Gastrocnemius medialis (tissue), 4 donors: Measurements from ENCODE around the gene DCAF11. TPM values are rescaled to one million over a fixed set of nuclear protein-coding genes. Genes with fewer than 3 reads are reported as not detected.

ENCODE experiments used
- ATAC-seq, 2 donors: fragments of 150-250 bp; one replicate each; pipeline ENCODE4 v1.9.1; 2016
- DNase-seq, 2 donors: peaks; one replicate each; pipeline ENCODE4 v3.0.0-alpha.2; 2019
- H3K27ac ChIP-seq, 4 donors: fragments of 200-600 bp; sonication (generic); 1 replicate in 1 of 4; 2 replicates in 3 of 4; pipeline ENCODE4 v1.5.1; 2016 to 2018; ENCODE audit warnings: mild to moderate bottlenecking in 2 of 4, moderate library complexity in 1 of 4
- H3K27me3 ChIP-seq, 3 donors: fragments of 200-600 bp; sonication (generic) in 2 of 3; 1 replicate in 1 of 3; 2 replicates in 2 of 3; pipeline versions ENCODE4 v1.5.1 to v1.6.0; 2016 to 2019; ENCODE audit warnings: mild to moderate bottlenecking in 1 of 3, moderate library complexity in 1 of 3
- H3K36me3 ChIP-seq, 2 donors: fragments of 200-600 bp; sonication (generic) in 1 of 2; one replicate each; pipeline ENCODE4 v1.5.1; 2017 to 2018
- H3K4me1 ChIP-seq, 2 donors: fragments of 200-600 bp; sonication (generic) in 1 of 2; one replicate each; pipeline ENCODE4 v1.5.1; 2016 to 2017; ENCODE audit warnings: mild to moderate bottlenecking in 2 of 2
- H3K4me3 ChIP-seq, 4 donors: fragments of 200-600 bp; sonication (generic) in 3 of 4; 1 replicate in 1 of 4; 2 replicates in 3 of 4; pipeline ENCODE4 v1.5.1; 2016 to 2019; ENCODE audit warnings: mild to moderate bottlenecking in 2 of 4
- H3K9me3 ChIP-seq, 3 donors: fragments of 200-600 bp; sonication (generic) in 2 of 3; 1 replicate in 1 of 3; 2 replicates in 2 of 3; pipeline ENCODE4 v1.5.1; 2016 to 2019
- POLR2A ChIP-seq, 2 donors: fragments of 450-650 bp; IDR thresholded peaks; one replicate each; pipeline ENCODE4 v1.6.1; 2017; ENCODE audit warnings: antibody characterized with exemption in 2 of 2, mild to moderate bottlenecking in 2 of 2, moderate library complexity in 2 of 2
- in situ Hi-C, 4 donors: fragments of 200-750 bp; cut with MboI; loops; one replicate each; pipeline versions ENCODE4 v1.15.0 to v1.8.0; 2017; ENCODE audit warnings: low sequenced_read_pairs in 4 of 4
- intact Hi-C: fragments of 100-400 bp; cut with DNase I; formaldehyde crosslinking; loops from one replicate; pipeline ENCODE4 v1.15.1; 2023; ENCODE audit warnings: low total_unique reads
- total RNA-seq, 4 donors: library from RNA; depleted of rRNA; stranded (reverse); fragments of >200 nt; gene quantifications; one replicate each; pipeline versions ENCODE4 v1.1.0 to v1.2.3, GENCODE V29; 2016
- TF ChIP-seq, protein P1 (sequence below), 5 experiments: fragments of 450-650 bp in 3 of 5; fragments of 200-600 bp in 2 of 5; sonication (generic) in 2 of 5; IDR thresholded peaks in 4 of 5; conservative IDR thresholded peaks in 1 of 5; 1 replicate in 4 of 5; 2 replicates in 1 of 5; pipeline ENCODE4 v1.5.1; 2016 to 2019; ENCODE audit warnings: antibody characterized with exemption in 5 of 5, mild to moderate bottlenecking in 3 of 5, moderate library complexity in 3 of 5

Gene DCAF11
- total RNA-seq, 4 donors from 2014 or later: 52.4 to 113 (median 88.7) TPM

DNA sequence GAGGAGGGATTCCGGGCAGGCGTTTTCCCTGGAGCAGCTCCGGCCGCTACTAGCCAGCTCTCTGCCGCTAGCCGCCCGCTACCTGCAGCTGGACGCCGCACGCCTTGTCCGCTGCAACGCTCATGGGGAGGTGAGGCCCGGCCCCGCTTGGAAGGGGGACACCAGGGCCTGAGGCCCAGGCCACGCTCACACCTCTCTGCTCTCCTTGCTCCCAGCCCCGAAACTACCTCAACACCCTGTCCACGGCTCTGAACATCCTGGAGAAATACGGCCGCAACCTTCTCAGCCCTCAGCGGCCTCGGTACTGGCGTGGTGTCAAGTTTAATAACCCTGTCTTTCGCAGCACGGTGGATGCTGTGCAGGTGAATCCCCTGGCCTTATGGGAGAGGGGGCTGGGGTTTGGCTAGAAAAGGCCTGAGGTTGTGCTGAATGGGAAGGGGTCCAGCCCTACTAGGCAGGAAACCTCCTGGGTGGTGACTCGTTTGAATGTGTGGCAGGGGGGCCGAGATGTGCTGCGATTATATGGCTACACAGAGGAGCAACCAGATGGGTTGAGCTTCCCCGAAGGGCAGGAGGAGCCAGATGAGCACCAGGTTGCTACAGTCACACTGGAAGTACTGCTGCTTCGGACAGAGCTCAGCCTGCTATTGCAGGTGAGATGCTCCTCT lies 33.3 kb downstream of the DCAF11 start:
- ATAC-seq: peak; percentile 0
- TF ChIP-seq POLR2A (IDR thresholded peaks at IDR 0.05): no peak
- TF ChIP-seq, protein P1, sequence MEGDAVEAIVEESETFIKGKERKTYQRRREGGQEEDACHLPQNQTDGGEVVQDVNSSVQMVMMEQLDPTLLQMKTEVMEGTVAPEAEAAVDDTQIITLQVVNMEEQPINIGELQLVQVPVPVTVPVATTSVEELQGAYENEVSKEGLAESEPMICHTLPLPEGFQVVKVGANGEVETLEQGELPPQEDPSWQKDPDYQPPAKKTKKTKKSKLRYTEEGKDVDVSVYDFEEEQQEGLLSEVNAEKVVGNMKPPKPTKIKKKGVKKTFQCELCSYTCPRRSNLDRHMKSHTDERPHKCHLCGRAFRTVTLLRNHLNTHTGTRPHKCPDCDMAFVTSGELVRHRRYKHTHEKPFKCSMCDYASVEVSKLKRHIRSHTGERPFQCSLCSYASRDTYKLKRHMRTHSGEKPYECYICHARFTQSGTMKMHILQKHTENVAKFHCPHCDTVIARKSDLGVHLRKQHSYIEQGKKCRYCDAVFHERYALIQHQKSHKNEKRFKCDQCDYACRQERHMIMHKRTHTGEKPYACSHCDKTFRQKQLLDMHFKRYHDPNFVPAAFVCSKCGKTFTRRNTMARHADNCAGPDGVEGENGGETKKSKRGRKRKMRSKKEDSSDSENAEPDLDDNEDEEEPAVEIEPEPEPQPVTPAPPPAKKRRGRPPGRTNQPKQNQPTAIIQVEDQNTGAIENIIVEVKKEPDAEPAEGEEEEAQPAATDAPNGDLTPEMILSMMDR (IDR thresholded peaks at IDR 0.05 in 4 of 5, conservative IDR thresholded peaks at IDR 0.05 in 1 of 5): no peak
- in situ Hi-C loops (loop anchor here in 1 of 4 donors (25.0 kb wide), 1 partner anchor 836 kb away; the partner anchor contains the start of genes BCL2L2, PABPN1 and PPP1R3E), intact Hi-C loops (loop anchor here (1.0 to 2.0 kb wide), 4 partner anchors 13 to 85 kb away; partner anchors contain the start of genes DCAF11, GMPR2, IPO4 and IRF9)
- peak overlapping the region; percentile 72 to 92 (median 84) for H3K4me3 ChIP-seq
- H3K27me3 ChIP-seq: no peaks in the 10 kb centered on the region
- H3K4me1 ChIP-seq: peaks cover 18 to 19% of the 10 kb centered on the region in 2 donors
- peaks cover 0 to 54% of the 10 kb centered on the region in 2 donors for H3K36me3 ChIP-seq
- no peaks in the 10 kb centered on the region for H3K9me3 ChIP-seq
- no peak for DNase-seq
- H3K27ac ChIP-seq: peak overlapping the region; percentile 92 to 97 (median 92)

GRCh38 chr14:24149302-24149969 lies 34.9 kb downstream of the DCAF11 start:
- H3K9me3 ChIP-seq: no peaks in the 10 kb centered on the region
- no peak overlapping the region for H3K4me3 ChIP-seq
- TF ChIP-seq, protein P1 (IDR thresholded peaks at IDR 0.05 in 4 of 5, conservative IDR thresholded peaks at IDR 0.05 in 1 of 5): no peak
- no peak for TF ChIP-seq POLR2A (IDR thresholded peaks at IDR 0.05)
- H3K4me1 ChIP-seq: peaks cover 18 to 19% of the 10 kb centered on the region in 2 donors
- H3K27ac ChIP-seq: no peak overlapping the region
- intact Hi-C loops (no loop called here), in situ Hi-C loops (loop anchor here in 1 of 4 donors (25.0 kb wide), 1 partner anchor 837 kb away; the partner anchor contains the start of genes BCL2L2, PABPN1 and PPP1R3E)
- H3K36me3 ChIP-seq: peaks cover 0 to 53% of the 10 kb centered on the region in 2 donors
- no peaks in the 10 kb centered on the region for H3K27me3 ChIP-seq
- no peak for ATAC-seq
- DNase-seq: no peak

GRCh38 chr14:24150061-24150460 lies 35.5 kb downstream of the DCAF11 start:
- H3K9me3 ChIP-seq: no peaks in the 10 kb centered on the region
- no peaks in the 10 kb centered on the region for H3K27me3 ChIP-seq
- H3K27ac ChIP-seq: no peak overlapping the region
- no peak for TF ChIP-seq POLR2A (IDR thresholded peaks at IDR 0.05)
- TF ChIP-seq, protein P1 (IDR thresholded peaks at IDR 0.05 in 4 of 5, conservative IDR thresholded peaks at IDR 0.05 in 1 of 5): no peak
- no peak overlapping the region for H3K4me3 ChIP-seq
- DNase-seq (no peak), ATAC-seq (no peak)
- peaks cover 0 to 59% of the 10 kb centered on the region in 2 donors for H3K36me3 ChIP-seq
- peaks cover 18 to 19% of the 10 kb centered on the region in 2 donors for H3K4me1 ChIP-seq
- intact Hi-C loops: no loop called here
- in situ Hi-C loops: no loop called here

DNA sequence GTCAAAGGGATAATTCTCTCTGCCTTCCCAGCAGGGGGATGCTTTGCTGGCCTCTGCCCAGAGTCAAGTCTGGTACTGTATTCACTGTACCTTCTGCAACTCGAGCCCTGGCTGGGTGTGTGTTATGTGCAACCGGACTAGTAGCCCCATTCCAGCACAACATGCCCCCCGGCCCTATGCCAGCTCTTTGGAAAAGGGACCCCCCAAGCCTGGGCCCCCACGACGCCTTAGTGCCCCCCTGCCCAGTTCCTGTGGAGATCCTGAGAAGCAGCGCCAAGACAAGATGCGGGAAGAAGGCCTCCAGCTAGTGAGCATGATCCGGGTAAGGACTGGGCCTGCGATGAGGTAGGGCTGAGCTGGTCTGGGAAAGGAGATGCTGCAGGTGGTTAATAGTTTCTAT lies 36.0 kb downstream of the DCAF11 start:
- in situ Hi-C loops (no loop called here), intact Hi-C loops (no loop called here)
- Histone ChIP-seq H3K27me3 (no peaks in the 10 kb centered on the region), H3K4me3 (no peak overlapping the region), H3K27ac (no peak overlapping the region), H3K4me1 (peaks cover 14 to 17% of the 10 kb centered on the region in 2 donors), H3K36me3 (peaks cover 0 to 64% of the 10 kb centered on the region in 2 donors), H3K9me3 (no peaks in the 10 kb centered on the region)
- TF ChIP-seq, protein P1 (IDR thresholded peaks at IDR 0.05 in 4 of 5, conservative IDR thresholded peaks at IDR 0.05 in 1 of 5): no peak
- TF ChIP-seq POLR2A (IDR thresholded peaks at IDR 0.05): no peak
- DNase-seq (no peak), ATAC-seq (no peak)
